Measurements from ENCODE around the gene FBXO8. TPM values are rescaled to one million over a fixed set of nuclear protein-coding genes. Genes with fewer than 3 reads are reported as not detected.
"Not testable (repeated sequence)": the region's sequence is repeated elsewhere in the genome, so short reads cannot be mapped to it uniquely, and the experiment has no call there.

FBXO8 gene
- total RNA-seq, 2 donors from 2014 or later: 10.1 to 11.1 TPM

GRCh38 chr4:174274436-174274835 is 9.0 kb downstream of the FBXO8 start:
- H3K27ac Mint-ChIP-seq: no peak overlapping the region
- no peak overlapping the region for H3K4me3 Mint-ChIP-seq
- no peak for ATAC-seq (replicated peaks)
- H3K36me3 Mint-ChIP-seq (ENCODE audit: low read depth): peaks cover 13% of the 10 kb centered on the region
- H3K27me3 Mint-ChIP-seq: no peaks in the 10 kb centered on the region
- H3K4me1 Mint-ChIP-seq: peaks cover 12% of the 10 kb centered on the region
- no peaks in the 10 kb centered on the region for H3K9me3 Mint-ChIP-seq

GRCh38 chr4:174273930-174274329 is 9.5 kb downstream of the FBXO8 start:
- no peak for ATAC-seq (replicated peaks)
- Mint-ChIP-seq H3K4me1 (peaks cover 7% of the 10 kb centered on the region), H3K27me3 (no peaks in the 10 kb centered on the region), H3K36me3 (ENCODE audit: low read depth) (peaks cover 12% of the 10 kb centered on the region), H3K9me3 (no peaks in the 10 kb centered on the region), H3K27ac (no peak overlapping the region), H3K4me3 (no peak overlapping the region)

- Mint-ChIP-seq H3K36me3 (ENCODE audit: low read depth) (peaks cover 24% of the 10 kb centered on the region), H3K4me3 (no peak overlapping the region), H3K27me3 (no peaks in the 10 kb centered on the region), H3K4me1 (no peaks in the 10 kb centered on the region), H3K9me3 (no peaks in the 10 kb centered on the region), H3K27ac (no peak overlapping the region)
- ATAC-seq (replicated peaks): no peak
Measured at GRCh38 chr4:174266416-174266815, 17.1 kb downstream of the FBXO8 start.

- Mint-ChIP-seq H3K9me3 (no peaks in the 10 kb centered on the region), H3K27ac (no peak overlapping the region), H3K4me3 (no peak overlapping the region), H3K27me3 (no peaks in the 10 kb centered on the region), H3K36me3 (ENCODE audit: low read depth) (peaks cover 22% of the 10 kb centered on the region), H3K4me1 (no peaks in the 10 kb centered on the region)
- no peak for ATAC-seq (replicated peaks)
Measured at GRCh38 chr4:174265916-174266315, 17.6 kb downstream of the FBXO8 start.

GRCh38 chr4:174263445-174263736 is 20.1 kb downstream of the FBXO8 start:
- Mint-ChIP-seq H3K27me3 (no peaks in the 10 kb centered on the region), H3K4me1 (no peaks in the 10 kb centered on the region), H3K9me3 (no peaks in the 10 kb centered on the region), H3K27ac (no peak overlapping the region), H3K36me3 (ENCODE audit: low read depth) (peaks cover 22% of the 10 kb centered on the region), H3K4me3 (no peak overlapping the region)
- ATAC-seq (replicated peaks): no peak

- no peak overlapping the region for H3K4me3 Mint-ChIP-seq
- peaks cover 22% of the 10 kb centered on the region for H3K36me3 Mint-ChIP-seq (ENCODE audit: low read depth)
- no peaks in the 10 kb centered on the region for H3K4me1 Mint-ChIP-seq
- no peak overlapping the region for H3K27ac Mint-ChIP-seq
- ATAC-seq (replicated peaks): no peak
- no peaks in the 10 kb centered on the region for H3K9me3 Mint-ChIP-seq
- H3K27me3 Mint-ChIP-seq: no peaks in the 10 kb centered on the region
Measured at GRCh38 chr4:174262624-174263444, 20.6 kb downstream of the FBXO8 start.

GRCh38 chr4:174261432-174261831 is 22.0 kb downstream of the FBXO8 start:
- H3K27me3 Mint-ChIP-seq; H3K9me3 Mint-ChIP-seq; H3K27ac Mint-ChIP-seq; H3K4me3 Mint-ChIP-seq; H3K4me1 Mint-ChIP-seq; ATAC-seq (replicated peaks): not testable (repeated sequence)
- peaks cover 36% of the 10 kb centered on the region for H3K36me3 Mint-ChIP-seq (ENCODE audit: low read depth)

- peaks cover 45% of the 10 kb centered on the region for H3K36me3 Mint-ChIP-seq (ENCODE audit: low read depth)
- H3K27ac Mint-ChIP-seq: no peak overlapping the region
- H3K4me3 Mint-ChIP-seq: no peak overlapping the region
- ATAC-seq (replicated peaks): no peak
- H3K4me1 Mint-ChIP-seq: no peaks in the 10 kb centered on the region
- no peaks in the 10 kb centered on the region for H3K27me3 Mint-ChIP-seq
- no peaks in the 10 kb centered on the region for H3K9me3 Mint-ChIP-seq
Measured at GRCh38 chr4:174260099-174260498, 23.4 kb downstream of the FBXO8 start.

- Mint-ChIP-seq H3K4me1 (no peaks in the 10 kb centered on the region), H3K27me3 (no peaks in the 10 kb centered on the region), H3K4me3 (no peak overlapping the region), H3K27ac (no peak overlapping the region), H3K36me3 (ENCODE audit: low read depth) (peaks cover 51% of the 10 kb centered on the region), H3K9me3 (no peaks in the 10 kb centered on the region)
- no peak for ATAC-seq (replicated peaks)
Measured at GRCh38 chr4:174259580-174259979, 23.9 kb downstream of the FBXO8 start.

GRCh38 chr4:174256277-174256713 is 27.2 kb downstream of the FBXO8 start:
- peaks cover 5% of the 10 kb centered on the region for H3K4me1 Mint-ChIP-seq
- H3K27ac Mint-ChIP-seq: no peak overlapping the region
- H3K9me3 Mint-ChIP-seq: no peaks in the 10 kb centered on the region
- no peaks in the 10 kb centered on the region for H3K27me3 Mint-ChIP-seq
- ATAC-seq (replicated peaks): no peak
- peaks cover 44% of the 10 kb centered on the region for H3K36me3 Mint-ChIP-seq (ENCODE audit: low read depth)
- no peak overlapping the region for H3K4me3 Mint-ChIP-seq

- no peaks in the 10 kb centered on the region for H3K9me3 Mint-ChIP-seq
- no peaks in the 10 kb centered on the region for H3K27me3 Mint-ChIP-seq
- H3K4me3 Mint-ChIP-seq: no peak overlapping the region
- H3K27ac Mint-ChIP-seq: no peak overlapping the region
- ATAC-seq (replicated peaks): no peak
- H3K36me3 Mint-ChIP-seq (ENCODE audit: low read depth): peaks cover 44% of the 10 kb centered on the region
- peaks cover 5% of the 10 kb centered on the region for H3K4me1 Mint-ChIP-seq
Measured at GRCh38 chr4:174255786-174256185, 27.7 kb downstream of the FBXO8 start.

- peaks cover 5% of the 10 kb centered on the region for H3K4me1 Mint-ChIP-seq
- ATAC-seq (replicated peaks): no peak
- H3K27ac Mint-ChIP-seq: no peak overlapping the region
- peaks cover 44% of the 10 kb centered on the region for H3K36me3 Mint-ChIP-seq (ENCODE audit: low read depth)
- no peak overlapping the region for H3K4me3 Mint-ChIP-seq
- H3K27me3 Mint-ChIP-seq: no peaks in the 10 kb centered on the region
- H3K9me3 Mint-ChIP-seq: no peaks in the 10 kb centered on the region
Measured at GRCh38 chr4:174255374-174255773, 28.1 kb downstream of the FBXO8 start.

- Mint-ChIP-seq H3K27ac (no peak overlapping the region), H3K4me1 (peaks cover 5% of the 10 kb centered on the region)
Measured at GRCh38 chr4:174254613-174255012, 28.9 kb downstream of the FBXO8 start.

GRCh38 chr4:174252412-174252811 is 31.1 kb downstream of the FBXO8 start:
- ATAC-seq (replicated peaks): no peak
- Mint-ChIP-seq H3K27ac (no peak overlapping the region), H3K4me3 (no peak overlapping the region), H3K27me3 (no peaks in the 10 kb centered on the region), H3K36me3 (ENCODE audit: low read depth) (peaks cover 36% of the 10 kb centered on the region), H3K4me1 (peaks cover 5% of the 10 kb centered on the region), H3K9me3 (no peaks in the 10 kb centered on the region)

More at GRCh38 chr4:174254613-174255012, 28.9 kb downstream of the FBXO8 start:
- Mint-ChIP-seq H3K27me3 (no peaks in the 10 kb centered on the region), H3K4me3 (no peak overlapping the region), H3K36me3 (ENCODE audit: low read depth) (peaks cover 49% of the 10 kb centered on the region), H3K9me3 (no peaks in the 10 kb centered on the region)
- no peak for ATAC-seq (replicated peaks)

GRCh38 chr4:174248407-174248806 is 35.1 kb downstream of the FBXO8 start:
- H3K27ac Mint-ChIP-seq: no peak overlapping the region
- no peaks in the 10 kb centered on the region for H3K9me3 Mint-ChIP-seq
- H3K4me3 Mint-ChIP-seq: no peak overlapping the region
- peaks cover 8% of the 10 kb centered on the region for H3K36me3 Mint-ChIP-seq (ENCODE audit: low read depth)
- H3K4me1 Mint-ChIP-seq: no peaks in the 10 kb centered on the region
- no peaks in the 10 kb centered on the region for H3K27me3 Mint-ChIP-seq
- ATAC-seq (replicated peaks): no peak

Measured in activated T-helper 17 cell treated with anti-CD3 and anti-CD28 coated beads, Interleukin-2, amount 50 U/mL, for 72 hours (primary cell).